ENCODE measurements around the gene PCBP4.

DNA sequence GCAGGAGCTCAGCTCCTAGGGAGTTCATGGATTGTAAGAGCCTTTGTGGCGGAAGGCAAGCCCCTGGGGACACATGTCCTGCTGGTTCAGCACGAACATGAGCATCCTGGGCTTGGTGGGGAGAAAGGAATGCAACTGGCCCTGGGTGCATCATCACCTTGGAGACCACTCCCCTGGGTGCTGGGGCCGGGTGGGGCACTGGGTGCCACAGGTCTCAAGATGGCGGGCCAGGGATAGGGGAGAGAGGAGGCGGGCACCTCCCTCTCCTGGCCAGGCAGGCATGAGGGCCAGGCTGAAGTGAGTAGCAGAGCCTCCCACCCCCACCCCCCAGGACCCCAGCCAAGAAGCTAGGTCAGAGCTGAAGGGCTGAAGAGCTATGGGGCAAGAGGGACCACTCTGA lies 768 bp downstream of the PCBP4 start:
- no peak for TF ChIP-seq POLR2AphosphoS5 (IDR thresholded peaks at IDR 0.05)
- TF ChIP-seq, protein P1, sequence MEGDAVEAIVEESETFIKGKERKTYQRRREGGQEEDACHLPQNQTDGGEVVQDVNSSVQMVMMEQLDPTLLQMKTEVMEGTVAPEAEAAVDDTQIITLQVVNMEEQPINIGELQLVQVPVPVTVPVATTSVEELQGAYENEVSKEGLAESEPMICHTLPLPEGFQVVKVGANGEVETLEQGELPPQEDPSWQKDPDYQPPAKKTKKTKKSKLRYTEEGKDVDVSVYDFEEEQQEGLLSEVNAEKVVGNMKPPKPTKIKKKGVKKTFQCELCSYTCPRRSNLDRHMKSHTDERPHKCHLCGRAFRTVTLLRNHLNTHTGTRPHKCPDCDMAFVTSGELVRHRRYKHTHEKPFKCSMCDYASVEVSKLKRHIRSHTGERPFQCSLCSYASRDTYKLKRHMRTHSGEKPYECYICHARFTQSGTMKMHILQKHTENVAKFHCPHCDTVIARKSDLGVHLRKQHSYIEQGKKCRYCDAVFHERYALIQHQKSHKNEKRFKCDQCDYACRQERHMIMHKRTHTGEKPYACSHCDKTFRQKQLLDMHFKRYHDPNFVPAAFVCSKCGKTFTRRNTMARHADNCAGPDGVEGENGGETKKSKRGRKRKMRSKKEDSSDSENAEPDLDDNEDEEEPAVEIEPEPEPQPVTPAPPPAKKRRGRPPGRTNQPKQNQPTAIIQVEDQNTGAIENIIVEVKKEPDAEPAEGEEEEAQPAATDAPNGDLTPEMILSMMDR (IDR thresholded peaks at IDR 0.05): no peak
